22Rv1 (cell line): ENCODE results near the gene STARD9.

Experiments
- ZFX ChIP-seq: fragments of 450-650 bp; IDR thresholded peaks from 2 replicates; pipeline ENCODE4 v1.6.1; 2017; ENCODE audit warnings: antibody characterized with exemption, borderline replicate concordance
- TF ChIP-seq, protein P1 (sequence below): fragments of 450-650 bp; IDR thresholded peaks from 2 replicates; pipeline ENCODE4 v1.5.1; 2017; ENCODE audit warnings: mild to moderate bottlenecking

- TF ChIP-seq, protein P1, sequence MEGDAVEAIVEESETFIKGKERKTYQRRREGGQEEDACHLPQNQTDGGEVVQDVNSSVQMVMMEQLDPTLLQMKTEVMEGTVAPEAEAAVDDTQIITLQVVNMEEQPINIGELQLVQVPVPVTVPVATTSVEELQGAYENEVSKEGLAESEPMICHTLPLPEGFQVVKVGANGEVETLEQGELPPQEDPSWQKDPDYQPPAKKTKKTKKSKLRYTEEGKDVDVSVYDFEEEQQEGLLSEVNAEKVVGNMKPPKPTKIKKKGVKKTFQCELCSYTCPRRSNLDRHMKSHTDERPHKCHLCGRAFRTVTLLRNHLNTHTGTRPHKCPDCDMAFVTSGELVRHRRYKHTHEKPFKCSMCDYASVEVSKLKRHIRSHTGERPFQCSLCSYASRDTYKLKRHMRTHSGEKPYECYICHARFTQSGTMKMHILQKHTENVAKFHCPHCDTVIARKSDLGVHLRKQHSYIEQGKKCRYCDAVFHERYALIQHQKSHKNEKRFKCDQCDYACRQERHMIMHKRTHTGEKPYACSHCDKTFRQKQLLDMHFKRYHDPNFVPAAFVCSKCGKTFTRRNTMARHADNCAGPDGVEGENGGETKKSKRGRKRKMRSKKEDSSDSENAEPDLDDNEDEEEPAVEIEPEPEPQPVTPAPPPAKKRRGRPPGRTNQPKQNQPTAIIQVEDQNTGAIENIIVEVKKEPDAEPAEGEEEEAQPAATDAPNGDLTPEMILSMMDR, result no peak
- TF ChIP-seq ZFX, result no peak
Observed at GRCh38 chr15:42576040-42576594, 711 bp downstream of the STARD9 start.
